NCI-H82 treated with DMSO at 0.1 percent for 48 hours (cell line): ENCODE results near the gene BCL11A.

Experiments used
- DNase-seq: peaks from one replicate; lab custom pipeline; 2025; ENCODE audit not compliant: unreplicated experiment; lab: John Stamatoyannopoulos, UW

Gene BCL11A

DNA sequence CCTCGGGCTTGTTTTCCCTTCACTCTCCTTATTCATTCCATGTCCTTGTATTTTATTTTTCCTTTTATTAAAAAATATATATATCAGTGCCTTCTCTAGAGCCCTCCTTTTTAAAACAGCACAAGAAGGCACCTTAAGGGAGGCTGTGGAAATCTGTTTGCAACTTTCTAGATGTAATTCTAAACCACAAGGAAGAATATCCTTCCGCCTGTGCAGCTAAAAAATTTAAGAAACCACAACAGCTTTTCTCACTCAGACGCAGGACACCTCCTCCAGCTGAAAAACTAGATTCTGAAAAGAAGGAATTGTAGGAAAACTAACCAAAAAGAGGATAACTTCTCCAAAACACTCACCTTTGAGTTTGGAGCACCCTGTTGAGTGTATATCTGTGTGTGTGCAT lies 142.2 kb downstream of the BCL11A start:
- no peak for DNase-seq

DNA sequence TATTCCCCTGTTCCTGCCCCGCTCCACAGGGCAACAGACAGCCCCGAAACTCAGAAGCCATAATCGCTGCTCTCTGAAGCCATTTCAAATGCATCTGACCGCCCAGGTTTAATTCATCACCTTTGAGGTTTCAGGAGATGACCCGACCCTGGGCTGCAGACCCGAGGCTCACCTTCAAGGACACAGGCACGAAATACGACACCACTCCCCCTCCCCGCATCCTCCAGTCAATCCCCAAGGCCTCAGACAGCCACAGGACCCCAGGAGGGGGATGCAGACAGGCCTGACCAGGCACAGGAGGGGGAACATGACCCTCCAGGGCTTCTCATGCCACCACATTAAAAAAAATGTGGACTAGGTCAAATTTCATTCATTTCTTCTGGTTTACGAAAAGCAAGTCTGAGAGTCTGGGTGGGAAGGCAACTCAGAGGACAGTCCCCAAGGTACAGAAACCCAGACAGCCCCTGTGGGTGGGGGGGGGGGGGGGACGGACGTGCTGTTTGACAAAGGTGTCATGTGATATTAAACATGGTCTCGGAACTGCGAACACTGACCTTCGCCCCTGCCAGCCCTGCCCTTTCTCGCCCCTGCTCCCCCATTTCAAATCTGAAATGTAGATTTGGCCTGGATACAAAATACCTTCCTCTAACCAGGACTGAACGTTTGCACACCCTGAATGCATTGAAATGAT lies 142.9 kb downstream of the BCL11A start:
- DNase-seq: no peak

DNA sequence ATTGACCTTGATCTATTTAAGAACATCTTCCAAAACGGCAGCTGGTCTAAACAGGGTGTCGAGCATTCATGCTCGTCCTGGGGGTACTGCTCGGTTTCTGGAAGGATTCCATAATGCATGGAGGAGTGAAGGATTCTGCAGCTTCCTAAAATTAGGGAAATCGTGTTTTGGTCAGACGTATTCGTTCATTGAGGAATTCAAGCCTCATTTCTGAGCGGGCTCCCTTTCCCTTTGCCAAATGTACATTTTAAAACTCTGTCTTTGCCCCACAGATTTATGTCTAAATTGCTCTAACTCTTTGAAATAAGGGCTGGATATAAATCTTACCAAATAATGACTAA lies 144.0 kb downstream of the BCL11A start:
- no peak for DNase-seq

DNA sequence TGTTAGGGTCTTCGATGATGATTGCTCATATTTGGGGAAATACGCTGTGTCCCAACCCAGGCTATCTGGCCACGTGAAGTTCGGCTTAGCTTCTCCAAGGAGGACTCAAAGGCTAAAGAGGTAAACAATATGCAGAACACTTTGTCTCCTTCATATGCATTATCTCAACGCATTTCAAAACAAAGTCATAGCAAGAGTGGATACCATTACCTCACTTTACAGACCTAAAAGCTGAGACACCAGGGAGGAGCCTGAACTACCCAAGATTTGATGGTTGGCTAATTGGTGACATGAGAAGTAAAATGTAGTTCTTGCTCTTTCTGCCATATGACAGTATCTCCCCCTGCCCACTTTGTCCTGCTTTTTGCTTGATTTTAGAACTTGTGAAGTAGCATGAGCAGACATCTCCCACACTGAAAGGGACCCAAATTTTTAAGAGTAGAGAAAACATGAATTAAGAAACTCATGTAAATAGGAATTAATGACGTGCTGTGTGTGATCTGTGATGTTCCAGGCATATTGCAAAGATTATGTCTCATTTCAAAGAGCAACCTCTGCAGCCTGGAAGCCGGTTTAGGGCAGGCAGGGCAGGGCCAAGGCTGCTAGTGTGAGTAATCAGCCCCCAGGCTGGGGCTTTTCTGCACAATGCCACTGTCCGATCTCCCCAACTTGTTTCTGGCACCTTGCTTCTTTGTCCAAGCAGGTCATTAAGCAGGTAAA lies 144.5 kb downstream of the BCL11A start:
- no peak for DNase-seq

DNA sequence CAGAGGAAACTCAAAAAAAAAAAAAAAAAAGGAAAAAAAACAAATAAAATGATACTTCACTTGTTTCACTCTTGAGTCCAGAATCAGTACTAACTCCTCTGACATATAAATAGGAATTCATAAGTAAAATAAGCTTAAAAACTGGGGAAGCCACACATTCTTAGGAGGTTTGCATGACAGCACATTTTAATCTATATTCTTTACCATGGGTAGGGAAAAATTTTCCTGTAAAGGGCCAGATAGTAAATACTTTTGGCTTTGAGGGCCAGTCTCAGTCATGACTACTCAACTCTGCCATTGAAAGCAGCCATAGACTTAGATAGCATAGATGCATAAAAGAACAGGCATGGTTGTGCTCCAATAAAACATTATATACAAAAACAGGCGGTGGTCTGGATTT lies 145.2 kb downstream of the BCL11A start:
- no peak for DNase-seq

DNA sequence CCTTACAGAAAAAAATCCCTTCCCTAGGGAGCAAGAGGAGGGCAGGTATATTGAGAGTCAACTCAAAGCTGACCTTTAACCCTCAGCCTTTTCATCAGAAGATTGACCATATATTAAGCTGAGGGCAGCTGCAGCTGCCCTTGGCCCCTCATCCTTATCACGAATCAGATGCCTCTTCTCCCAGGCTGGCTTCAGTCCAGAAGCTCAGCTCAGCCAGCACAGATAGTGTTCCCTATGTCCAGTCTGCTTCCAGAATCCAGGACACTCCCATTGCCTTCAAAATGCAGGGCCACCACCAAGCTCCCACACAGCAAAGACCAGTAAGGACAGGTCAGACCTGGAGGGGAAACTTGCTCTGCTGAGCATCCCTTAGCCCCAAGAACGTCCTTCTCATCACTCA lies 146.1 kb downstream of the BCL11A start:
- no peak for DNase-seq

DNA sequence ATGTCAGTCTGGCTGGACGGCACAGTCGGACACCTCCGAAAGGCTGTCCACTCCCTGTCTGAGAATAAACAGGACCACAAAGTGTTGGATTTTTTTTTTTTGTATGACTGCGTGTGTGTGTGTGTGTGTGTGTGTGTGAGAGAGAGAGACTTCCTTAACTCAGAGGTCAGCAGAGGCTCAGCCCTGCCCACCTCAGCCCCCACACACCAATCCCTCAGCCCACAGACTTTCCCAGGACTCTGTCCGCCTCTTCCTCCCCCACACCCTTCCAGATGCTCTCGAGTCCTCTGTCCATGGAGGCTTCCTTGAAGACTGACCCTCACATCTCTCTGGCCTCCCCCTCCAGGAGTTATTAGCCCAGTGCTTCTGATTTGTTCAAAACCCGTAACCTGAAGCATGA lies 147.3 kb downstream of the BCL11A start:
- no peak for DNase-seq

DNA sequence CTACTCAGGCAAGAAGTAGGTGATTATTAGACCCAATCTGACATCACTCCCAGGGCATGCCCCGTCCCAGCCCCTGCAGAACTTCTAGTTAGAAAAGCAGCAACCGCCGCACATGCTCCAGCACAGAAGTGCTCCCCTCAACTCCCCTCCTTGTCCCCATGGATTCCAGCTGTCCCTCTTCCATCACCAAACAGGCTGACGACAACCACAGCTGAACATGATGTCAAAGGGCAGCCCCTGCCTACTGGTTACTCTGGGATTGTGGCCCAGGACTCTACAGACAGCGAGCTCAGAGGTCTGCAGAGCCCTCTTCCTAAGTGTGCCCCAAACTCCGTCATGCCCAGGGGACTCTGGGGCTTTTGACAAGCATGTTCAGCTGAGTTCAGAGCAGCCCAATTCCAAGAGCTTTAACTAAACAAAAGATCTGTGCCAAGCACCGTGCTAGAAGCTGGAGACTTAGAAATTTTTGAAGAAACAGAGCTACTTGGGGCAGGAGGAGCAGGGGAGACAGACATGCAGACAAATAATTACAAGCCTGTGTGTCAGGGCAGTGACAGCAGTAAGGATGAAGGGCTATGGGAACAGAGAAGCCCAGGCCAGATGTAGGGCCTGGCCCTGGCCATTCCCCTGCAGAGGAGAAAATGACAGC lies 148.1 kb downstream of the BCL11A start:
- DNase-seq: no peak
